BLaER1 treated with 17β-estradiol and CSF1 and Interleukin-3, amounts not matched to agents 10 nM and 100 nM (cell line): ENCODE measurements around the gene MIXL1.
"Not testable (repeated sequence)": the region's sequence is repeated elsewhere in the genome, so short reads cannot be mapped to it uniquely, and the experiment has no call there.

Source experiments
- H3K27ac ChIP-seq, 11 experiments: shearing (Covaris generic); formaldehyde crosslinking; 2 replicates each; pipeline ENCODE4 v1.8.1; 2022
- H3K27me3 ChIP-seq, 11 experiments: shearing (Covaris generic); formaldehyde crosslinking; 2 replicates each; pipeline ENCODE4 v1.8.1; 2022
- H3K36me3 ChIP-seq, 11 experiments: shearing (Covaris generic); formaldehyde crosslinking; 2 replicates each; pipeline ENCODE4 v1.8.1; 2022
- H3K4me1 ChIP-seq, 10 experiments: shearing (Covaris generic); formaldehyde crosslinking; 2 replicates each; pipeline ENCODE4 v1.8.1; 2022
- H3K4me2 ChIP-seq, 11 experiments: shearing (Covaris generic); formaldehyde crosslinking; 2 replicates each; pipeline ENCODE4 v1.8.1; 2022
- H3K4me3 ChIP-seq, 10 experiments: shearing (Covaris generic); formaldehyde crosslinking; 2 replicates each; pipeline ENCODE4 v1.8.1; 2022
- H3K9ac ChIP-seq, 11 experiments: shearing (Covaris generic); formaldehyde crosslinking; 2 replicates each; pipeline ENCODE4 v1.8.1; 2022
- H3K9me3 ChIP-seq, 11 experiments: shearing (Covaris generic); formaldehyde crosslinking; replicated peaks in 1 of 11; 2 replicates each; pipeline ENCODE4 v1.8.1; 2022
- H4K20me1 ChIP-seq, 11 experiments: shearing (Covaris generic); formaldehyde crosslinking; 2 replicates each; pipeline ENCODE4 v1.8.1; 2022
- Cebpa-rat ChIP-seq, 11 experiments: shearing (Covaris generic); IDR thresholded peaks; 2 replicates each; pipeline ENCODE4 v1.8.1; 2022

The MIXL1 gene

GRCh38 chr1:226195144-226195543, 28.3 kb upstream of the MIXL1 start:
- no peak for TF ChIP-seq Cebpa-rat (IDR thresholded peaks at IDR 0.05)
- Histone ChIP-seq H3K27me3 (no peaks in the 10 kb centered on the region), H3K27ac (no peak overlapping the region), H3K4me3 (no peak overlapping the region), H3K9ac (no peak overlapping the region), H3K4me2 (no peak overlapping the region), H3K9me3 (no peaks in the 10 kb centered on the region), H3K4me1 (peaks cover 0 to 7% (median 7%) of the 10 kb centered on the region in 10 experiments; a peak in 16 of 20 replicates), H3K36me3 (no peaks in the 10 kb centered on the region), H4K20me1 (no peaks in the 10 kb centered on the region)

GRCh38 chr1:226199971-226200370, 23.5 kb upstream of the MIXL1 start:
- no peak overlapping the region for H3K9ac ChIP-seq
- H3K4me3 ChIP-seq: no peak overlapping the region
- H3K4me2 ChIP-seq: peak overlapping the region in 9 of 11 experiments; percentile 25 to 55 (median 45); a peak in 14 of 22 replicates
- no peak for TF ChIP-seq Cebpa-rat (IDR thresholded peaks at IDR 0.05)
- no peaks in the 10 kb centered on the region for H3K36me3 ChIP-seq
- no peak overlapping the region for H3K27ac ChIP-seq
- peaks cover 0 to 10% (median 8%) of the 10 kb centered on the region in 10 experiments; a peak in 16 of 20 replicates for H3K4me1 ChIP-seq
- H3K27me3 ChIP-seq: no peaks in the 10 kb centered on the region
- H4K20me1 ChIP-seq: no peaks in the 10 kb centered on the region
- H3K9me3 ChIP-seq: no peaks in the 10 kb centered on the region

GRCh38 chr1:226201029-226201593, 22.4 kb upstream of the MIXL1 start:
- no peaks in the 10 kb centered on the region for H3K36me3 ChIP-seq
- H3K4me1 ChIP-seq: peaks cover 0 to 10% (median 8%) of the 10 kb centered on the region in 10 experiments; a peak in 16 of 20 replicates
- no peak overlapping the region for H3K27ac ChIP-seq
- H4K20me1 ChIP-seq: no peaks in the 10 kb centered on the region
- no peaks in the 10 kb centered on the region for H3K9me3 ChIP-seq
- no peak overlapping the region for H3K4me2 ChIP-seq
- no peak overlapping the region for H3K4me3 ChIP-seq
- no peak for TF ChIP-seq Cebpa-rat (IDR thresholded peaks at IDR 0.05)
- no peaks in the 10 kb centered on the region for H3K27me3 ChIP-seq
- H3K9ac ChIP-seq: no peak overlapping the region

- no peak for TF ChIP-seq Cebpa-rat (IDR thresholded peaks at IDR 0.05)
- no peaks in the 10 kb centered on the region for H3K36me3 ChIP-seq
- no peak overlapping the region for H3K4me2 ChIP-seq
- no peak overlapping the region for H3K9ac ChIP-seq
- no peak overlapping the region for H3K27ac ChIP-seq
- H3K4me3 ChIP-seq: no peak overlapping the region
- H3K9me3 ChIP-seq: no peaks in the 10 kb centered on the region
- H4K20me1 ChIP-seq: no peaks in the 10 kb centered on the region
- peaks cover 0 to 10% (median 8%) of the 10 kb centered on the region in 10 experiments; a peak in 16 of 20 replicates for H3K4me1 ChIP-seq
- no peaks in the 10 kb centered on the region for H3K27me3 ChIP-seq
Observed at GRCh38 chr1:226202246-226202645, 21.2 kb upstream of the MIXL1 start.

- not testable (repeated sequence) for H3K27me3 ChIP-seq, H3K4me2 ChIP-seq, H3K9ac ChIP-seq, H4K20me1 ChIP-seq, H3K27ac ChIP-seq, H3K9me3 ChIP-seq, H3K36me3 ChIP-seq, H3K4me3 ChIP-seq
- H3K4me1 ChIP-seq: peaks cover 0 to 10% (median 8%) of the 10 kb centered on the region in 10 experiments; a peak in 16 of 20 replicates
Observed at GRCh38 chr1:226202666-226203065, 20.8 kb upstream of the MIXL1 start.

- no peak for TF ChIP-seq Cebpa-rat (IDR thresholded peaks at IDR 0.05)
- H4K20me1 ChIP-seq: no peaks in the 10 kb centered on the region
- no peak overlapping the region for H3K9ac ChIP-seq
- peaks cover 0 to 10% (median 8%) of the 10 kb centered on the region in 10 experiments; a peak in 16 of 20 replicates for H3K4me1 ChIP-seq
- no peak overlapping the region for H3K4me2 ChIP-seq
- no peaks in the 10 kb centered on the region for H3K27me3 ChIP-seq
- no peaks in the 10 kb centered on the region for H3K36me3 ChIP-seq
- no peak overlapping the region for H3K27ac ChIP-seq
- no peak overlapping the region for H3K4me3 ChIP-seq
- no peaks in the 10 kb centered on the region for H3K9me3 ChIP-seq
Observed at GRCh38 chr1:226203240-226203639, 20.2 kb upstream of the MIXL1 start.

GRCh38 chr1:226203655-226204054, 19.8 kb upstream of the MIXL1 start:
- Histone ChIP-seq H3K27me3 (no peaks in the 10 kb centered on the region), H4K20me1 (no peaks in the 10 kb centered on the region), H3K36me3 (no peaks in the 10 kb centered on the region), H3K9me3 (no peaks in the 10 kb centered on the region), H3K9ac (no peak overlapping the region), H3K27ac (no peak overlapping the region), H3K4me2 (no peak overlapping the region), H3K4me1 (peaks cover 0 to 10% (median 8%) of the 10 kb centered on the region in 10 experiments; a peak in 16 of 20 replicates), H3K4me3 (no peak overlapping the region)
- no peak for TF ChIP-seq Cebpa-rat (IDR thresholded peaks at IDR 0.05)

GRCh38 chr1:226204198-226204597, 19.3 kb upstream of the MIXL1 start:
- Histone ChIP-seq H3K9ac (no peak overlapping the region), H3K4me1 (peaks cover 0 to 10% (median 8%) of the 10 kb centered on the region in 10 experiments; a peak in 16 of 20 replicates), H3K9me3 (no peaks in the 10 kb centered on the region), H4K20me1 (no peaks in the 10 kb centered on the region), H3K27me3 (no peaks in the 10 kb centered on the region), H3K36me3 (no peaks in the 10 kb centered on the region), H3K4me3 (no peak overlapping the region), H3K27ac (no peak overlapping the region), H3K4me2 (no peak overlapping the region)
- TF ChIP-seq Cebpa-rat (IDR thresholded peaks at IDR 0.05): no peak

GRCh38 chr1:226207048-226207447, 16.4 kb upstream of the MIXL1 start:
- H4K20me1 ChIP-seq: no peaks in the 10 kb centered on the region
- H3K36me3 ChIP-seq: no peaks in the 10 kb centered on the region
- H3K27me3 ChIP-seq: peaks cover 0 to 9% (median 0%) of the 10 kb centered on the region in 11 experiments; a peak in 2 of 22 replicates
- H3K4me1 ChIP-seq: no peaks in the 10 kb centered on the region
- H3K9ac ChIP-seq: no peak overlapping the region
- no peak overlapping the region for H3K4me3 ChIP-seq
- no peaks in the 10 kb centered on the region for H3K9me3 ChIP-seq
- no peak overlapping the region for H3K27ac ChIP-seq
- no peak for TF ChIP-seq Cebpa-rat (IDR thresholded peaks at IDR 0.05)
- no peak overlapping the region for H3K4me2 ChIP-seq
